Neural cell (in vitro differentiated cells): ENCODE measurements around the gene GPRIN1. TPM values are rescaled to one million over a fixed set of nuclear protein-coding genes. Genes with fewer than 3 reads are reported as not detected.

Experiments
- H2AFZ ChIP-seq: fragments of 200-600, 300-800 bp; sonication (generic), shearing (Covaris generic); 2 replicates; pipeline ENCODE4 v1.6.0; 2014; ENCODE audit warnings: low read depth, mild to moderate bottlenecking, antibody characterized with exemption, low read length, moderate library complexity
- H3F3A ChIP-seq: fragments of 200-600 bp; shearing (Covaris generic); 2 replicates; pipeline ENCODE4 v1.6.1; 2016; ENCODE audit warnings: mild to moderate bottlenecking, moderate library complexity, mixed read lengths, antibody characterized with exemption, low read length; ENCODE audit not compliant: insufficient read depth, poor library complexity, severe bottlenecking
- H3K27ac ChIP-seq: fragments of 200-600, 300-800 bp; sonication (generic), shearing (Covaris generic); 2 replicates; pipeline ENCODE4 v1.5.1; 2014; ENCODE audit warnings: mild to moderate bottlenecking, low read length, moderate library complexity
- H3K27me3 ChIP-seq: fragments of 300-800, 200-600 bp; sonication (generic), shearing (Covaris generic); 2 replicates; pipeline ENCODE4 v1.6.0; 2014; ENCODE audit warnings: mild to moderate bottlenecking, low read depth, low read length, moderate library complexity; ENCODE audit not compliant: insufficient read depth
- H3K36me3 ChIP-seq: fragments of 300-800, 200-600 bp; sonication (generic), shearing (Covaris generic); 2 replicates; pipeline ENCODE4 v1.5.1; 2014; ENCODE audit warnings: mild to moderate bottlenecking, antibody characterized with exemption, low read length, moderate library complexity; ENCODE audit not compliant: insufficient read depth
- H3K4me2 ChIP-seq: fragments of 300-800, 200-600 bp; sonication (generic), shearing (Covaris generic); 2 replicates; pipeline ENCODE4 v1.6.0; 2014; ENCODE audit warnings: mild to moderate bottlenecking, low read length
- H3K4me3 ChIP-seq: fragments of 300-800, 200-600 bp; sonication (generic), shearing (Covaris generic); 2 replicates; pipeline ENCODE4 v1.5.1; 2014; ENCODE audit warnings: mild to moderate bottlenecking, low read length, moderate library complexity
- H3K79me2 ChIP-seq: fragments of 200-600 bp; shearing (Covaris generic); replicated peaks from 2 replicates; pipeline ENCODE4 v1.6.0; 2014; ENCODE audit warnings: mild to moderate bottlenecking, low read length, moderate library complexity; ENCODE audit not compliant: insufficient read depth
- H3K9ac ChIP-seq: fragments of 300-800, 200-600 bp; sonication (generic), shearing (Covaris generic); 2 replicates; pipeline ENCODE4 v1.6.1; 2016; ENCODE audit warnings: mild to moderate bottlenecking, low read length, mixed read lengths
- H3K9me2 ChIP-seq: fragments of 200-600 bp; shearing (Covaris generic); 2 replicates; pipeline ENCODE4 v1.6.1; 2016; ENCODE audit warnings: mild to moderate bottlenecking, low read length, mixed read lengths; ENCODE audit not compliant: insufficient read depth
- H3K9me3 ChIP-seq: fragments of 200-600, 300-800 bp; sonication (generic), shearing (Covaris generic); 2 replicates; pipeline ENCODE4 v1.6.1; 2016; ENCODE audit warnings: mild to moderate bottlenecking, mixed run types, low read length, moderate library complexity, mixed read lengths
- H4K20me1 ChIP-seq: fragments of 200-600 bp; shearing (Covaris generic); 2 replicates; pipeline ENCODE4 v1.6.1; 2016; ENCODE audit warnings: mild to moderate bottlenecking, mixed run types; ENCODE audit not compliant: insufficient read depth
- CTCF ChIP-seq: fragments of 450-650 bp; IDR thresholded peaks from 2 replicates; pipeline ENCODE4 v1.5.1; 2014; ENCODE audit warnings: antibody characterized with exemption, mild to moderate bottlenecking, moderate library complexity; ENCODE audit not compliant: poor library complexity, severe bottlenecking
- EP300 ChIP-seq: fragments of 450-650 bp; conservative IDR thresholded peaks from 2 replicates; pipeline ENCODE4 v1.6.1; 2014; ENCODE audit warnings: antibody characterized with exemption, mild to moderate bottlenecking, moderate library complexity; ENCODE audit not compliant: poor library complexity, severe bottlenecking
- EZH2 ChIP-seq: fragments of 200-600, 300-800 bp; shearing (Covaris generic), sonication (generic); IDR thresholded peaks from 2 replicates; pipeline ENCODE4 v1.6.1; 2014; ENCODE audit warnings: antibody characterized with exemption, low read length, borderline replicate concordance, mild to moderate bottlenecking; ENCODE audit not compliant: insufficient read depth, poor library complexity, severe bottlenecking
- MXI1 ChIP-seq: fragments of 450-650 bp; conservative IDR thresholded peaks from 2 replicates; pipeline ENCODE4 v1.6.1; 2014; ENCODE audit warnings: antibody characterized with exemption, mild to moderate bottlenecking; ENCODE audit not compliant: poor library complexity, severe bottlenecking
- POLR2AphosphoS5 ChIP-seq: IDR thresholded peaks from 2 replicates; pipeline ENCODE4 v1.6.1; 2012
- RAD21 ChIP-seq: fragments of 450-650 bp; conservative IDR thresholded peaks from 2 replicates; pipeline ENCODE4 v1.6.1; 2014; ENCODE audit warnings: antibody characterized with exemption, mild to moderate bottlenecking, moderate library complexity
- REST ChIP-seq: IDR thresholded peaks from 2 replicates; pipeline ENCODE4 v1.6.1; 2012; ENCODE audit warnings: borderline replicate concordance
- SMC3 ChIP-seq: fragments of 450-650 bp; conservative IDR thresholded peaks from 2 replicates; pipeline ENCODE4 v1.6.1; 2014; ENCODE audit warnings: antibody characterized with exemption, mild to moderate bottlenecking, moderate library complexity; ENCODE audit not compliant: poor library complexity
- TAF1 ChIP-seq: IDR thresholded peaks from 2 replicates; pipeline ENCODE4 v1.6.1; 2012; ENCODE audit warnings: low read depth
- polyA plus RNA-seq: library from polyadenylated mRNA; depleted of rRNA; stranded (reverse); fragments of >200 nt; gene quantifications from 2 replicates; pipeline ENCODE4 v1.2.3, GENCODE V29; 2014

GPRIN1 gene
- polyA plus RNA-seq, 1 donor from 2014 or later: 32.3 TPM

GRCh38 chr5:176621661-176622079 is 11.7 kb upstream of the GPRIN1 start:
- Histone ChIP-seq H3K27ac (no peak overlapping the region), H3K4me2 (no peak overlapping the region), H4K20me1 (no peaks in the 10 kb centered on the region), H3K9me2 (no peaks in the 10 kb centered on the region), H3K36me3 (no peaks in the 10 kb centered on the region), H3K9me3 (no peaks in the 10 kb centered on the region), H3K79me2 (no peaks in the 10 kb centered on the region), H3K4me3 (no peak overlapping the region), H3F3A (no peaks in the 10 kb centered on the region), H2AFZ (no peak overlapping the region), H3K27me3 (peaks cover 40% of the 10 kb centered on the region), H3K9ac (no peak overlapping the region)
- TF ChIP-seq RAD21: no peak
- no peak for TF ChIP-seq POLR2AphosphoS5
- TF ChIP-seq REST: no peak
- no peak for TF ChIP-seq SMC3
- TF ChIP-seq EP300: no peak
- TF ChIP-seq TAF1: no peak
- no peak for TF ChIP-seq CTCF
- no peak for TF ChIP-seq EZH2
- no peak for TF ChIP-seq MXI1

GRCh38 chr5:176620333-176620981 is 10.5 kb upstream of the GPRIN1 start:
- Histone ChIP-seq H3K36me3 (no peaks in the 10 kb centered on the region), H3F3A (no peaks in the 10 kb centered on the region), H3K4me3 (no peak overlapping the region), H2AFZ (no peak overlapping the region), H4K20me1 (no peaks in the 10 kb centered on the region), H3K79me2 (no peaks in the 10 kb centered on the region), H3K4me2 (no peak overlapping the region), H3K9ac (no peak overlapping the region), H3K9me3 (no peaks in the 10 kb centered on the region), H3K9me2 (no peaks in the 10 kb centered on the region), H3K27ac (no peak overlapping the region), H3K27me3 (peaks cover 40% of the 10 kb centered on the region)
- TF ChIP-seq POLR2AphosphoS5 (no peak), EZH2 (peak; percentile 49)
